ENCODE data around the gene PARP14. TPM values are rescaled to one million over a fixed set of nuclear protein-coding genes. Genes with fewer than 3 reads are reported as not detected.
"Not testable (repeated sequence)": the region's sequence is repeated elsewhere in the genome, so short reads cannot be mapped to it uniquely, and the experiment has no call there.

PARP14 gene
- total RNA-seq, 1 experiment from 2014 or later, result 23.8 TPM

DNA sequence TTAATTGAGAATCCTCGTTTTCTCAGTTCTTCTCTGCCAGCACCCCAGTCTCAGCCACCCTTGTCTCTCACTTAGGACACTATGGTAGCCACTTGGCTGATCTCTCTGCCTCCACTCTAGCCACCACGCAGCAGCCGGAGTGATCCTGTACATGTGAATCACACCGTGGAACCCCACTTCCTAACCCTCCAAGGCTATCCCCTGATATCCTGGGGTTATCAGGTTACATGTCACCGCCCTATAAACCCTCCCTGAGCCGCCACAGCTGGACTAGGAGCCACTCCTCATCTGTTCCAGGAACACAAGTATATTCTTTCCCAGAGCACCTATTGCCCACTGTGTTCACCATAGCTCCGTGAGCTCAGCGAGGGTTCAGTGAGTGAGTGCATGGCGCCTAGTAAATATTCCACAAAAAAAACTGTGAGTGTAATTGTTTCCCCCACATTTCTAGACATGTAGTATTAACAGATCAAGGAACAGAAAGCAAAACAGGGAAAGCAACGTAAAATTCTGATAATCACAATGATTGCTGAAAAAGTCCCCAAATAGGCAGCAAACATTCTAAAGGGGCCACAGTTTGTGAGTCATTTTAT lies 661 bp upstream of the PARP14 start:
- TSS peak; percentile 62 for BruUV-seq (replicated peaks)
- Histone ChIP-seq H3K9me3 (no peaks in the 10 kb centered on the region), H3K4me1 (peaks cover 5% of the 10 kb centered on the region; the same call in 1 of the 2 replicates), H3K4me3 (ENCODE audit: low read depth, low read length) (peak overlapping the region; percentile 86), H3K36me3 (ENCODE audit: control insufficient read depth, insufficient read depth, low read length) (no peaks in the 10 kb centered on the region), H3K27me3 (replicated peaks; ENCODE audit: control insufficient read depth, insufficient read depth, low read length) (no peaks in the 10 kb centered on the region)
- ChIA-PET POLR2A (interaction anchor here (0.5 kb wide), 1 partner anchor 166 kb away, joined by 3 read pairs; no protein-coding TSS in a partner anchor), CTCF (interaction anchor here (0.8 to 2.3 kb wide), 6 partner anchors 11 to 296 kb away, joined by 3 to 10 read pairs (median 6); partner anchors contain the start of genes DTX3L, FAM162A, PARP9 and WDR5B)
- DNase-seq, result no peak
- peak overlapping the region; percentile 78 for H3K27ac Mint-ChIP-seq (ENCODE audit: unreplicated experiment)
- intact Hi-C loops (cut with micrococcal nuclease; ENCODE audit: unreplicated experiment), result loop anchor here (1.0 to 5.0 kb wide), 7 partner anchors 77 to 298 kb away; partner anchors contain the start of genes DTX3L, FAM162A, MIX23 and PARP9
- H3K4me3 Mint-ChIP-seq (ENCODE audit: unreplicated experiment), result peak overlapping the region; percentile 89
- no peaks in the 10 kb centered on the region for H3K9me3 Mint-ChIP-seq (ENCODE audit: unreplicated experiment)
- no peaks in the 10 kb centered on the region for H3K27me3 Mint-ChIP-seq (ENCODE audit: insufficient read depth, unreplicated experiment)
- peaks cover 24% of the 10 kb centered on the region for H3K4me1 Mint-ChIP-seq (ENCODE audit: low read depth, unreplicated experiment)
- H3K36me3 Mint-ChIP-seq (ENCODE audit: insufficient read depth, unreplicated experiment), result peaks cover 7% of the 10 kb centered on the region
- TF ChIP-seq, protein P1, sequence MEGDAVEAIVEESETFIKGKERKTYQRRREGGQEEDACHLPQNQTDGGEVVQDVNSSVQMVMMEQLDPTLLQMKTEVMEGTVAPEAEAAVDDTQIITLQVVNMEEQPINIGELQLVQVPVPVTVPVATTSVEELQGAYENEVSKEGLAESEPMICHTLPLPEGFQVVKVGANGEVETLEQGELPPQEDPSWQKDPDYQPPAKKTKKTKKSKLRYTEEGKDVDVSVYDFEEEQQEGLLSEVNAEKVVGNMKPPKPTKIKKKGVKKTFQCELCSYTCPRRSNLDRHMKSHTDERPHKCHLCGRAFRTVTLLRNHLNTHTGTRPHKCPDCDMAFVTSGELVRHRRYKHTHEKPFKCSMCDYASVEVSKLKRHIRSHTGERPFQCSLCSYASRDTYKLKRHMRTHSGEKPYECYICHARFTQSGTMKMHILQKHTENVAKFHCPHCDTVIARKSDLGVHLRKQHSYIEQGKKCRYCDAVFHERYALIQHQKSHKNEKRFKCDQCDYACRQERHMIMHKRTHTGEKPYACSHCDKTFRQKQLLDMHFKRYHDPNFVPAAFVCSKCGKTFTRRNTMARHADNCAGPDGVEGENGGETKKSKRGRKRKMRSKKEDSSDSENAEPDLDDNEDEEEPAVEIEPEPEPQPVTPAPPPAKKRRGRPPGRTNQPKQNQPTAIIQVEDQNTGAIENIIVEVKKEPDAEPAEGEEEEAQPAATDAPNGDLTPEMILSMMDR (IDR thresholded peaks at IDR 0.05; ENCODE audit: insufficient read depth in 1 of 2, low read depth in 1 of 2, low read length in 1 of 2, severe bottlenecking in 1 of 2, unreplicated experiment in 1 of 2), result no peak

DNA sequence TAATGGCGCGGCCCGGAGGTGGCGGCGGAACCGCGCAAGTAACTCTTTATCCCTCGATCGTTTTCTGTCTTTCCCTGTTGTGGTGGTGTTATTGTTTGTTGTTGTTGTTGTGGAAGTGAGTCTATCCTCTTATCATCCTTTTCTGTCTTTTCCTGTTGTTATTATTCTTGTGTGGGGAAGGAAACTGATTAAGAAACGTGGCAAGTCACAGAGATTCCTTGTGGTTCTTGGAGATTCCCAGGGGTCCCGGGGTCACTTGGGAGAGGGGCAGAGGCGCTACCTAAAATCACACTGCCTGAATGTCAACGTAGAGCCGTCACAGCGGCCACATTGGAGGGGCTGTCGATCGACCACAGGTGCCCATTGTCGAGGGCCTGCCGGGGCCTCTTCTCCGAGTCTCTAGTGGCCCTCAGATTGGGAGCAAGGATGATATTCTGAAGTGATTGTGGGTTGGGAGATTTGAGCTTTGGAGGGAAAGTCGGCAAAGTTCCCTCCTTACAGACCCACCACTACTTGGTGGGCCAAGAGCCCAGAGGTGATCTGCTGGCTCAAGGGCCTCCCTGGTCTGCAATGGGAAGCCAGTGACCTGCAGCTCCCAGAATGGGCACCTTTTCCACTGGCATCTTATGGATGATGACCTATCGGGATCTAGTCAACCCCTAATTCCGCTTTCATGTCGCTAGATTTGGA lies 790 bp downstream of the PARP14 start:
- Mint-ChIP-seq H3K9me3 (ENCODE audit: unreplicated experiment) (no peaks in the 10 kb centered on the region), H3K36me3 (ENCODE audit: insufficient read depth, unreplicated experiment) (peaks cover 7% of the 10 kb centered on the region), H3K27me3 (ENCODE audit: insufficient read depth, unreplicated experiment) (no peaks in the 10 kb centered on the region), H3K4me3 (ENCODE audit: unreplicated experiment) (peak overlapping the region; percentile 89), H3K27ac (ENCODE audit: unreplicated experiment) (peak overlapping the region; percentile 78), H3K4me1 (ENCODE audit: low read depth, unreplicated experiment) (peaks cover 24% of the 10 kb centered on the region)
- Histone ChIP-seq H3K4me1 (peaks cover 5% of the 10 kb centered on the region; the same call in 1 of the 2 replicates), H3K36me3 (ENCODE audit: control insufficient read depth, insufficient read depth, low read length) (no peaks in the 10 kb centered on the region), H3K4me3 (ENCODE audit: low read depth, low read length) (peak overlapping the region; percentile 86), H3K27me3 (replicated peaks; ENCODE audit: control insufficient read depth, insufficient read depth, low read length) (no peaks in the 10 kb centered on the region), H3K9me3 (no peaks in the 10 kb centered on the region)
- DNase-seq, result no peak
- intact Hi-C loops (cut with micrococcal nuclease; ENCODE audit: unreplicated experiment), result loop anchor here (5.0 kb wide), 2 partner anchors 76 to 116 kb away; partner anchors contain the start of gene SLC49A4
- TF ChIP-seq, protein P1 (IDR thresholded peaks at IDR 0.05; ENCODE audit: insufficient read depth in 1 of 2, low read depth in 1 of 2, low read length in 1 of 2, severe bottlenecking in 1 of 2, unreplicated experiment in 1 of 2), result no peak
- CTCF ChIA-PET, result no interaction called here
- POLR2A ChIA-PET, result no interaction called here
- BruUV-seq (replicated peaks), result TSS peak; percentile 23

- Mint-ChIP-seq H3K27me3 (ENCODE audit: insufficient read depth, unreplicated experiment) (no peaks in the 10 kb centered on the region), H3K4me1 (ENCODE audit: low read depth, unreplicated experiment) (peaks cover 24% of the 10 kb centered on the region), H3K36me3 (ENCODE audit: insufficient read depth, unreplicated experiment) (peaks cover 9% of the 10 kb centered on the region), H3K9me3 (ENCODE audit: unreplicated experiment) (no peaks in the 10 kb centered on the region), H3K4me3 (ENCODE audit: unreplicated experiment) (peak overlapping the region; percentile 89), H3K27ac (ENCODE audit: unreplicated experiment) (peak overlapping the region; percentile 78)
- DNase-seq, result no peak
- CTCF ChIA-PET, result no interaction called here
- Histone ChIP-seq H3K4me3 (ENCODE audit: low read depth, low read length) (peak overlapping the region; percentile 86), H3K9me3 (no peaks in the 10 kb centered on the region), H3K4me1 (peaks cover 5% of the 10 kb centered on the region; the same call in 1 of the 2 replicates), H3K36me3 (ENCODE audit: control insufficient read depth, insufficient read depth, low read length) (no peaks in the 10 kb centered on the region), H3K27me3 (replicated peaks; ENCODE audit: control insufficient read depth, insufficient read depth, low read length) (no peaks in the 10 kb centered on the region)
- POLR2A ChIA-PET, result no interaction called here
- intact Hi-C loops (cut with micrococcal nuclease; ENCODE audit: unreplicated experiment), result loop anchor here (5.0 kb wide), 2 partner anchors 75 to 115 kb away; partner anchors contain the start of gene SLC49A4
- TF ChIP-seq, protein P1 (IDR thresholded peaks at IDR 0.05; ENCODE audit: insufficient read depth in 1 of 2, low read depth in 1 of 2, low read length in 1 of 2, severe bottlenecking in 1 of 2, unreplicated experiment in 1 of 2), result no peak
- no TSS peak for BruUV-seq (replicated peaks)
Observed at GRCh38 chr3:122681974-122682409, 1.4 kb downstream of the PARP14 start.

GRCh38 chr3:122682778-122683411 lies 2.3 kb downstream of the PARP14 start:
- H3K27me3 Mint-ChIP-seq (ENCODE audit: insufficient read depth, unreplicated experiment); H3K4me1 ChIP-seq; H3K9me3 Mint-ChIP-seq (ENCODE audit: unreplicated experiment); H3K27me3 ChIP-seq (replicated peaks; ENCODE audit: control insufficient read depth, insufficient read depth, low read length); BruUV-seq (replicated peaks); DNase-seq; H3K27ac Mint-ChIP-seq (ENCODE audit: unreplicated experiment); H3K9me3 ChIP-seq; H3K4me3 Mint-ChIP-seq (ENCODE audit: unreplicated experiment); H3K4me3 ChIP-seq (ENCODE audit: low read depth, low read length); H3K36me3 ChIP-seq (ENCODE audit: control insufficient read depth, insufficient read depth, low read length); POLR2A ChIA-PET; CTCF ChIA-PET: not testable (repeated sequence)
- peaks cover 24% of the 10 kb centered on the region for H3K4me1 Mint-ChIP-seq (ENCODE audit: low read depth, unreplicated experiment)
- intact Hi-C loops (cut with micrococcal nuclease; ENCODE audit: unreplicated experiment), result loop anchor here (5.0 kb wide), 2 partner anchors 74 to 114 kb away; partner anchors contain the start of gene SLC49A4
- peaks cover 15% of the 10 kb centered on the region for H3K36me3 Mint-ChIP-seq (ENCODE audit: insufficient read depth, unreplicated experiment)

Data from Caco-2 (cell line).